Stomach (tissue), 9 donors: ENCODE data around the gene ANKRD11. TPM values are rescaled to one million over a fixed set of nuclear protein-coding genes. Genes with fewer than 3 reads are reported as not detected.
A peak's percentile ranks its signal among the peaks of the same experiment; 100 is the strongest.

ENCODE experiments used
- DNase-seq, 2 donors: peaks; one replicate each; pipeline versions ENCODE4 v3.0.0 to v3.0.0-alpha.2; 2013 to 2019
- H3K27ac ChIP-seq, 5 donors: fragments of 200-600 bp in 4 of 5; sonication (generic) in 4 of 5; one replicate each; pipeline ENCODE4 v1.5.1; 2013 to 2019; ENCODE audit warnings: mild to moderate bottlenecking in 1 of 5, moderate library complexity in 1 of 5
- H3K27me3 ChIP-seq, 3 donors: fragments of 200-600 bp; sonication (generic); one replicate each; pipeline ENCODE4 v1.5.1; 2017 to 2019; ENCODE audit warnings: mixed run types in 1 of 3
- H3K36me3 ChIP-seq, 4 donors: fragments of 200-600 bp; sonication (generic); 1 replicate in 3 of 4; 2 replicates in 1 of 4; pipeline ENCODE4 v1.5.1; 2016 to 2019
- H3K4me1 ChIP-seq, 4 donors: fragments of 200-600 bp; sonication (generic); one replicate each; pipeline ENCODE4 v1.5.1; 2016 to 2019
- H3K4me3 ChIP-seq, 4 donors: fragments of 200-600 bp; sonication (generic) in 3 of 4; one replicate each; pipeline ENCODE4 v1.5.1; 2016 to 2019; ENCODE audit warnings: mild to moderate bottlenecking in 1 of 4
- H3K9me3 ChIP-seq, 4 donors: fragments of 200-600 bp; sonication (generic); one replicate each; pipeline ENCODE4 v1.5.1; 2016 to 2019
- EP300 ChIP-seq: sonication (generic); formaldehyde crosslinking; IDR thresholded peaks from one replicate; pipeline ENCODE4 v1.6.1; 2017; ENCODE audit warnings: antibody characterized with exemption
- POLR2A ChIP-seq, 4 donors: fragments of 450-650 bp; IDR thresholded peaks; one replicate each; pipeline ENCODE4 v1.6.1; 2016; ENCODE audit warnings: antibody characterized with exemption in 4 of 4, control low read depth in 2 of 4, mild to moderate bottlenecking in 1 of 4, moderate library complexity in 1 of 4
- POLR2AphosphoS5 ChIP-seq, 3 donors: sonication (generic); formaldehyde crosslinking; IDR thresholded peaks; one replicate each; pipeline ENCODE4 v1.6.1; 2016; ENCODE audit warnings: antibody characterized with exemption in 3 of 3
- WGBS, 5 donors: extraction: QIAGEN DNeasy Blood & Tissue Kit in 3 of 5; methylation state at CpG; one replicate each; pipeline versions ENCODE4 v1.1.5 to v1.1.7; 2013 to 2018; 5-methylcytosine and 5-hydroxymethylcytosine counted together
- intact Hi-C: fragments of 100-400 bp; cut with DNase I; formaldehyde crosslinking; loops from one replicate; pipeline ENCODE4 v1.15.1; 2023; ENCODE audit warnings: low total_unique reads
- polyA plus RNA-seq, 3 donors: library from polyadenylated mRNA; stranded (reverse); fragments of 200-250 nt; gene quantifications; one replicate each; pipeline ENCODE4 v1.2.3, GENCODE V29; 2013
- total RNA-seq, 5 donors: library from RNA; depleted of rRNA; stranded (reverse); fragments of >200 nt; gene quantifications; one replicate each; pipeline versions ENCODE4 v1.1.0 to v1.2.3, GENCODE V29; 2014 to 2016
- TF ChIP-seq, protein P1 (sequence below), 7 experiments: fragments of 450-650 bp in 4 of 7; fragments of 200-600 bp in 3 of 7; sonication (generic) in 3 of 7; IDR thresholded peaks; one replicate each; pipeline ENCODE4 v1.5.1; 2016 to 2019; ENCODE audit warnings: antibody characterized with exemption in 7 of 7, control low read depth in 2 of 7, mild to moderate bottlenecking in 1 of 7
- donor health status: healthy with polysubstance abuse.
- donor health status: Bipolar disorder and iron deficiency.
- donor health status: healthy.

ANKRD11 gene
- total and polyA plus RNA-seq, 8 donors: 25.4 to 350 (median 88.7) TPM

DNA sequence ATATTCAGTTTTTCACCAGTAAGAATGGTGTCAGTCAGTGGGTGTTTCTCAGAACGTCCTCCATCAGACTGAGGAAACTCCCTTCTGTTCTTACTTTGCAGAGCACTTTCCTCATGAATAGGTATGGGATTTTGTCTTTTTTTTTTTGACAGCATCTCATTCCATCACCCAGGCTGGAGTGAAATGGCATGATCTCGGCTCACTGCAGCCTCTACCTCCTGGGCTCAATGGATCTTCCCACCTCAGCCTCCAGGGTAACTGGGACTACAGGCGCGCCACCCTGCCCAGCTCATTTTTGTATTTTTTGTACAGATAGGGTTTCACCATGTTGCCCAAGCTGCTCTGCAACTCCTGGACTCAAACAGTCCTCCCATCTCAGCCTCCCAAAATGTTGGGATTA is 142.6 kb downstream of the ANKRD11 start:
- intact Hi-C loops: loop anchor here (10.0 kb wide), 1 partner anchor 137 kb away; no protein-coding TSS in a partner anchor
- H3K27me3 ChIP-seq: no peaks in the 10 kb centered on the region
- H3K36me3 ChIP-seq: peaks cover 0 to 10% (median 5%) of the 10 kb centered on the region in 4 donors
- H3K4me3 ChIP-seq: no peak overlapping the region
- H3K27ac ChIP-seq: no peak overlapping the region
- DNase-seq: no peak
- H3K9me3 ChIP-seq: no peaks in the 10 kb centered on the region
- peaks cover 39 to 70% (median 52%) of the 10 kb centered on the region in 4 donors for H3K4me1 ChIP-seq
- 91 to 97% (median 95%) methylated on average over 4 of the region's 4 CpGs for WGBS, 5 donors
- TF ChIP-seq EP300 (no peak), POLR2AphosphoS5 (IDR thresholded peaks at IDR 0.05) (no peak), POLR2A (IDR thresholded peaks at IDR 0.05) (no peak)
- TF ChIP-seq, protein P1, sequence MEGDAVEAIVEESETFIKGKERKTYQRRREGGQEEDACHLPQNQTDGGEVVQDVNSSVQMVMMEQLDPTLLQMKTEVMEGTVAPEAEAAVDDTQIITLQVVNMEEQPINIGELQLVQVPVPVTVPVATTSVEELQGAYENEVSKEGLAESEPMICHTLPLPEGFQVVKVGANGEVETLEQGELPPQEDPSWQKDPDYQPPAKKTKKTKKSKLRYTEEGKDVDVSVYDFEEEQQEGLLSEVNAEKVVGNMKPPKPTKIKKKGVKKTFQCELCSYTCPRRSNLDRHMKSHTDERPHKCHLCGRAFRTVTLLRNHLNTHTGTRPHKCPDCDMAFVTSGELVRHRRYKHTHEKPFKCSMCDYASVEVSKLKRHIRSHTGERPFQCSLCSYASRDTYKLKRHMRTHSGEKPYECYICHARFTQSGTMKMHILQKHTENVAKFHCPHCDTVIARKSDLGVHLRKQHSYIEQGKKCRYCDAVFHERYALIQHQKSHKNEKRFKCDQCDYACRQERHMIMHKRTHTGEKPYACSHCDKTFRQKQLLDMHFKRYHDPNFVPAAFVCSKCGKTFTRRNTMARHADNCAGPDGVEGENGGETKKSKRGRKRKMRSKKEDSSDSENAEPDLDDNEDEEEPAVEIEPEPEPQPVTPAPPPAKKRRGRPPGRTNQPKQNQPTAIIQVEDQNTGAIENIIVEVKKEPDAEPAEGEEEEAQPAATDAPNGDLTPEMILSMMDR (IDR thresholded peaks at IDR 0.05): no peak

DNA sequence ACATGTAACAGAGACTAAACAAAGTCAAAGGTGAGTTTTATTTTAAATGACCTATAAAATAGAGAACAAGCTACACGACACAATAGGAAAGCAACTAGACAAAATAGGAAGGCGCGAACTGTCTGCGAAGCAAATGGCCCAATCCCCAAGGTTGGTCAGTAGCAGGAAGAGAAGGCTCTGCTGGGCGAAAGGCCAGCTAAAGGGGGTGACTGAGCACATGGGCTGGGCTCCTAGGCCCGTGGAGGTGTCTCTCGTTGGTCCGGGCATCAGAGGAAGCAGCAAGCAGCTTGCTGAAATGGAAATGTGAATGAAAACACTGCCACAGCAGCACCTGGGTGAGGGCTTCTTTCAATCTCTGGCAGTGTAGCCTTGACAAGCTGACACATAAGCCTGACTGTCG is 143.5 kb downstream of the ANKRD11 start:
- no peaks in the 10 kb centered on the region for H3K27me3 ChIP-seq
- H3K36me3 ChIP-seq: peaks cover 0 to 10% (median 5%) of the 10 kb centered on the region in 4 donors
- no peak for DNase-seq
- no peak overlapping the region for H3K27ac ChIP-seq
- H3K4me3 ChIP-seq: no peak overlapping the region
- intact Hi-C loops: loop anchor here (10.0 kb wide), 1 partner anchor 138 kb away; no protein-coding TSS in a partner anchor
- no peaks in the 10 kb centered on the region for H3K9me3 ChIP-seq
- TF ChIP-seq EP300 (no peak), POLR2AphosphoS5 (IDR thresholded peaks at IDR 0.05) (no peak), POLR2A (IDR thresholded peaks at IDR 0.05) (no peak)
- TF ChIP-seq, protein P1 (IDR thresholded peaks at IDR 0.05): no peak
- H3K4me1 ChIP-seq: peaks cover 31 to 61% (median 46%) of the 10 kb centered on the region in 4 donors
- 71 to 80% (median 75%) methylated on average over 9 of the region's 9 CpGs for WGBS, 5 donors

DNA sequence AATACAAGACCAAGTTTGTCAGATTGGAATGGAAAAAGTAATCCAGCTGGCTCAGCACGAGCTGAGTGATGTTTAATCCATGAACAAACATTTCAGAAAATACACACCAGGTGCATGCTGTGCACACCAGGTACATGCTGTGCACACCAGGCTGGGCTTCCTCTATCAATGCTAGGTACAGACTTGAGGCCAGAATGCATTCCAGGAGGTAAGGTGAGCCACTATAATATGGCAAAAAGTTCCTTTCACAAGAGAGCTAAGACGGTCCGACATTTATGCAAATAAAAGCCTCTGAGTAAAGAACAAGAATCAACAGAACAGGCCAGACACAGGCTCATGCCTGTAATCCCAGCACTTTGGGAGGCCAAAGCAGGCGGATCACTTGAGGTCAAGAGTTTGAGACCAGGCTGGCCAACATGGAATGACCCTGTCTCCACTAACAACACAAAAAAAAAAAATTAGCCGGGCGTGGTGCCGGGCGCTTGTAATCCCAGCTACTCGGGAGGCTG is 144.7 kb downstream of the ANKRD11 start:
- Histone ChIP-seq H3K27me3 (no peaks in the 10 kb centered on the region), H3K36me3 (peaks cover 0 to 5% (median 2%) of the 10 kb centered on the region in 4 donors), H3K4me3 (peak overlapping the region in 1 of 4 donors; percentile 18), H3K9me3 (no peaks in the 10 kb centered on the region), H3K27ac (peak overlapping the region; percentile 60 to 80 (median 72)), H3K4me1 (peaks cover 31 to 63% (median 48%) of the 10 kb centered on the region in 4 donors)
- peak; percentile 61 to 74 for DNase-seq
- TF ChIP-seq EP300 (no peak), POLR2A (IDR thresholded peaks at IDR 0.05) (no peak), POLR2AphosphoS5 (IDR thresholded peaks at IDR 0.05) (peak in 2 of 3 donors; percentile 6 to 26)
- TF ChIP-seq, protein P1 (IDR thresholded peaks at IDR 0.05): no peak
- WGBS, 5 donors: 13 to 64% (median 29%) methylated on average over 9 of the region's 9 CpGs
- intact Hi-C loops: loop anchor here (10.0 kb wide), 1 partner anchor 139 kb away; no protein-coding TSS in a partner anchor

DNA sequence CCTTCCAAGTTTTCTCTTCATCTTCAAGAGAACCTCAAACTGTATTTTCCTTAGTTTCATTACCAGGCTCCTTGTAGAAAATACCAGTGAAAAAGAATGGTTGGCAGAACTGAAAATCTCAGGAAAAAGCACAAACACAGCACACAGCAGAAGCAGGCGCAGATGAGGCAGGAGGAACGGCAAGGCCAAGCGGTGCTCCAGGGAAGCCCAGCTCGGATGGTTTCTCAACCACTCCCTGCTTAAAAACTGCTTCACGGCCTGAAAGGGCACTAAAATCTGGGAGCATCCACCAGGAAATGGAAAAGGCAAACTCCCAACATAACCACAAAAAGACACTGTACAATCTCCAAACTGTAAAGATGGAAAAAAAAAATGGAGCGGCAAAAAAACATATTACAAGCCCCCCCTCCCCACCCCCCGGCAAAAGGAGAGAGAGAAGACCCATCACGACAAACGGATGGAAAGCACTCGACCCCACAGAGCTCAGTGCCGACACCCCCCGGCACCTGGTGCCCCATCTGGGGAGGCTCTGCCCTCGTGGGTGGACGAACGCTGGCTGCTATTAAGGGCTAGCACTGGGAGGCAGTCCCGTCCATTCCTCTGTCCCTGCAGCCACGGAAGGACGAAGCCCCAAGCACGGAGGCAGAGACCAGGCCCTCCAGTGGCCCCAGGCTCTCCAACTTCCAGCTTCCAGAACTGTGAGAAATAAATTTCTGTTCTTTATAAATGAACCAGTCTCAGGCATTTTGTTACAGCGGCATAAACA is 145.3 kb downstream of the ANKRD11 start:
- TF ChIP-seq EP300 (no peak), POLR2AphosphoS5 (IDR thresholded peaks at IDR 0.05) (no peak)
- Histone ChIP-seq H3K4me3 (peak overlapping the region in 1 of 4 donors; percentile 18), H3K4me1 (peaks cover 31 to 64% (median 47%) of the 10 kb centered on the region in 4 donors), H3K27ac (peak overlapping the region; percentile 60 to 86 (median 77)), H3K27me3 (no peaks in the 10 kb centered on the region), H3K9me3 (no peaks in the 10 kb centered on the region), H3K36me3 (no peaks in the 10 kb centered on the region)
- intact Hi-C loops: loop anchor here (10.0 kb wide), 1 partner anchor 140 kb away; no protein-coding TSS in a partner anchor
- peak in 1 of 2 donors; percentile 54 for DNase-seq
- 28 to 38% (median 34%) methylated on average over 20 of the region's 20 CpGs for WGBS, 5 donors
